Measurements from ENCODE around the gene PIBF1. TPM values are rescaled to one million over a fixed set of nuclear protein-coding genes. Genes with fewer than 3 reads are reported as not detected.

Gene PIBF1
- total and polyA plus RNA-seq, 10 of the 15 experiments (the other 5 are each of a cell fraction or from before 2014, with no cell fraction given) = 6.4 to 24.5 (median 11.1) TPM

DNA sequence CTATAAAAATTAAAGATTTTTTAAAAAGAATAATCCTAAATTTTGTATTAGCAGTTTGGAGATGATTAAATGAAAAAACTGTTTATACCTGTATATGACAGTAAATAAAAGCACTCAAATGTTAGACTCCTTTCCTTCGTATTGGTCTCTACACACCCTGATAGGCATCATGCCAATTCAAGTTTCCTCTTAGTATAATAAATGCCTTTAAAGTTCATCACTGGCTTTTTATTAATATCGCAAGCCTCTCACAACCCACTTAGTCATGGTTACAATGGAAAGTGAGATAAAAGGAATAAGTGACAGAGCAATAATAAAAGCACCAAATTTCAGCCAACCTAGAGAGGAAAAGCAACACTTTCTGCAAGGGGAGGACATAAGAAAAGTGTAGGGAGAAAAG, 102.2 kb downstream of the PIBF1 start:
- SMC1A ChIA-PET (ENCODE audit: uncharacterized antibody, unreplicated experiment) = no interaction called here

More for the DNA sequence above, 102.2 kb downstream of the PIBF1 start:
- ChIA-PET RAD21 (ENCODE audit: unreplicated experiment) (no interaction called here), CTCF (no interaction called here), POLR2A (no interaction called here)
- H3K27ac ChIP-seq (ENCODE audit: control insufficient read depth, insufficient read depth) = no peak overlapping the region
- no peaks in the 10 kb centered on the region for H3K36me3 ChIP-seq (ENCODE audit: control insufficient read depth in 2 of 2, insufficient read depth in 2 of 2, low read length in 1 of 2)
- H3K4me3 ChIP-seq = no peak overlapping the region
- no peak overlapping the region for H3K4me2 ChIP-seq (ENCODE audit: control insufficient read depth, insufficient read depth)
- H3K79me2 ChIP-seq (ENCODE audit: control insufficient read depth, insufficient read depth, low read length) = no peaks in the 10 kb centered on the region
- ATAC-seq (no peak), FAIRE-seq (no peak), DNase-seq (ENCODE audit: low read depth, low spot score) (no peak)
- no peaks in the 10 kb centered on the region for H3K4me1 ChIP-seq (ENCODE audit: control insufficient read depth, insufficient read depth, low read length)
- WGBS (ENCODE audit: insufficient coverage, insufficient replicate concordance, low lambda C conversion rate, missing lambda C conversion rate) = 100% methylated on average over 2 of the region's 2 CpGs
- in situ Hi-C loops (cut with MboI) = no loop called here
- intact Hi-C loops (cut with micrococcal nuclease; ENCODE audit: unreplicated experiment) = no loop called here
- no peaks in the 10 kb centered on the region for H3K27me3 ChIP-seq (replicated peaks in 1 of 2; ENCODE audit: control insufficient read depth in 2 of 2, insufficient read depth in 2 of 2, low read length in 1 of 2)
- H4K20me1 ChIP-seq (ENCODE audit: control insufficient read depth, insufficient read depth) = no peaks in the 10 kb centered on the region
- H3K9ac ChIP-seq (ENCODE audit: control insufficient read depth, insufficient read depth, low read length) = no peak overlapping the region
- no peak overlapping the region for H2AFZ ChIP-seq (ENCODE audit: control insufficient read depth, low read depth, low read length)
- TF ChIP-seq, protein P1, sequence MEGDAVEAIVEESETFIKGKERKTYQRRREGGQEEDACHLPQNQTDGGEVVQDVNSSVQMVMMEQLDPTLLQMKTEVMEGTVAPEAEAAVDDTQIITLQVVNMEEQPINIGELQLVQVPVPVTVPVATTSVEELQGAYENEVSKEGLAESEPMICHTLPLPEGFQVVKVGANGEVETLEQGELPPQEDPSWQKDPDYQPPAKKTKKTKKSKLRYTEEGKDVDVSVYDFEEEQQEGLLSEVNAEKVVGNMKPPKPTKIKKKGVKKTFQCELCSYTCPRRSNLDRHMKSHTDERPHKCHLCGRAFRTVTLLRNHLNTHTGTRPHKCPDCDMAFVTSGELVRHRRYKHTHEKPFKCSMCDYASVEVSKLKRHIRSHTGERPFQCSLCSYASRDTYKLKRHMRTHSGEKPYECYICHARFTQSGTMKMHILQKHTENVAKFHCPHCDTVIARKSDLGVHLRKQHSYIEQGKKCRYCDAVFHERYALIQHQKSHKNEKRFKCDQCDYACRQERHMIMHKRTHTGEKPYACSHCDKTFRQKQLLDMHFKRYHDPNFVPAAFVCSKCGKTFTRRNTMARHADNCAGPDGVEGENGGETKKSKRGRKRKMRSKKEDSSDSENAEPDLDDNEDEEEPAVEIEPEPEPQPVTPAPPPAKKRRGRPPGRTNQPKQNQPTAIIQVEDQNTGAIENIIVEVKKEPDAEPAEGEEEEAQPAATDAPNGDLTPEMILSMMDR (IDR thresholded peaks at IDR 0.05 in 2 of 3, conservative IDR thresholded peaks at IDR 0.05 in 1 of 3; ENCODE audit: control insufficient read depth in 2 of 3, extremely low read depth in 1 of 3, insufficient read depth in 1 of 3, low read depth in 3 of 3, low read length in 3 of 3) = no peak
- TF ChIP-seq TARDBP (IDR thresholded peaks at IDR 0.05; ENCODE audit: borderline replicate concordance) = no peak
- no peak for TF ChIP-seq NFXL1 (IDR thresholded peaks at IDR 0.05; ENCODE audit: borderline replicate concordance)
- TF ChIP-seq, protein P2, sequence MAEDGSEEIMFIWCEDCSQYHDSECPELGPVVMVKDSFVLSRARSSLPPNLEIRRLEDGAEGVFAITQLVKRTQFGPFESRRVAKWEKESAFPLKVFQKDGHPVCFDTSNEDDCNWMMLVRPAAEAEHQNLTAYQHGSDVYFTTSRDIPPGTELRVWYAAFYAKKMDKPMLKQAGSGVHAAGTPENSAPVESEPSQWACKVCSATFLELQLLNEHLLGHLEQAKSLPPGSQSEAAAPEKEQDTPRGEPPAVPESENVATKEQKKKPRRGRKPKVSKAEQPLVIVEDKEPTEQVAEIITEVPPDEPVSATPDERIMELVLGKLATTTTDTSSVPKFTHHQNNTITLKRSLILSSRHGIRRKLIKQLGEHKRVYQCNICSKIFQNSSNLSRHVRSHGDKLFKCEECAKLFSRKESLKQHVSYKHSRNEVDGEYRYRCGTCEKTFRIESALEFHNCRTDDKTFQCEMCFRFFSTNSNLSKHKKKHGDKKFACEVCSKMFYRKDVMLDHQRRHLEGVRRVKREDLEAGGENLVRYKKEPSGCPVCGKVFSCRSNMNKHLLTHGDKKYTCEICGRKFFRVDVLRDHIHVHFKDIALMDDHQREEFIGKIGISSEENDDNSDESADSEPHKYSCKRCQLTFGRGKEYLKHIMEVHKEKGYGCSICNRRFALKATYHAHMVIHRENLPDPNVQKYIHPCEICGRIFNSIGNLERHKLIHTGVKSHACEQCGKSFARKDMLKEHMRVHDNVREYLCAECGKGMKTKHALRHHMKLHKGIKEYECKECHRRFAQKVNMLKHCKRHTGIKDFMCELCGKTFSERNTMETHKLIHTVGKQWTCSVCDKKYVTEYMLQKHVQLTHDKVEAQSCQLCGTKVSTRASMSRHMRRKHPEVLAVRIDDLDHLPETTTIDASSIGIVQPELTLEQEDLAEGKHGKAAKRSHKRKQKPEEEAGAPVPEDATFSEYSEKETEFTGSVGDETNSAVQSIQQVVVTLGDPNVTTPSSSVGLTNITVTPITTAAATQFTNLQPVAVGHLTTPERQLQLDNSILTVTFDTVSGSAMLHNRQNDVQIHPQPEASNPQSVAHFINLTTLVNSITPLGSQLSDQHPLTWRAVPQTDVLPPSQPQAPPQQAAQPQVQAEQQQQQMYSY (CRISPR knock-in tag; IDR thresholded peaks at IDR 0.05) = no peak
- TF ChIP-seq SMAD1 (IDR thresholded peaks at IDR 0.05; ENCODE audit: low read depth, partially characterized antibody) = no peak
- no peak for TF ChIP-seq IKZF2 (IDR thresholded peaks at IDR 0.05)
- TF ChIP-seq SPI1 (IDR thresholded peaks at IDR 0.05; ENCODE audit: borderline replicate concordance, insufficient read depth, low read depth, low read length) = no peak
- TF ChIP-seq BACH1 (IDR thresholded peaks at IDR 0.05; ENCODE audit: borderline replicate concordance) = no peak
- no peak for TF ChIP-seq RAD21 (IDR thresholded peaks at IDR 0.05; ENCODE audit: insufficient read depth, low read depth, low read length)
- TF ChIP-seq, protein P3, sequence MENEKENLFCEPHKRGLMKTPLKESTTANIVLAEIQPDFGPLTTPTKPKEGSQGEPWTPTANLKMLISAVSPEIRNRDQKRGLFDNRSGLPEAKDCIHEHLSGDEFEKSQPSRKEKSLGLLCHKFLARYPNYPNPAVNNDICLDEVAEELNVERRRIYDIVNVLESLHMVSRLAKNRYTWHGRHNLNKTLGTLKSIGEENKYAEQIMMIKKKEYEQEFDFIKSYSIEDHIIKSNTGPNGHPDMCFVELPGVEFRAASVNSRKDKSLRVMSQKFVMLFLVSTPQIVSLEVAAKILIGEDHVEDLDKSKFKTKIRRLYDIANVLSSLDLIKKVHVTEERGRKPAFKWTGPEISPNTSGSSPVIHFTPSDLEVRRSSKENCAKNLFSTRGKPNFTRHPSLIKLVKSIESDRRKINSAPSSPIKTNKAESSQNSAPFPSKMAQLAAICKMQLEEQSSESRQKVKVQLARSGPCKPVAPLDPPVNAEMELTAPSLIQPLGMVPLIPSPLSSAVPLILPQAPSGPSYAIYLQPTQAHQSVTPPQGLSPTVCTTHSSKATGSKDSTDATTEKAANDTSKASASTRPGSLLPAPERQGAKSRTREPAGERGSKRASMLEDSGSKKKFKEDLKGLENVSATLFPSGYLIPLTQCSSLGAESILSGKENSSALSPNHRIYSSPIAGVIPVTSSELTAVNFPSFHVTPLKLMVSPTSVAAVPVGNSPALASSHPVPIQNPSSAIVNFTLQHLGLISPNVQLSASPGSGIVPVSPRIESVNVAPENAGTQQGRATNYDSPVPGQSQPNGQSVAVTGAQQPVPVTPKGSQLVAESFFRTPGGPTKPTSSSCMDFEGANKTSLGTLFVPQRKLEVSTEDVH (IDR thresholded peaks at IDR 0.05; ENCODE audit: low read depth, partially characterized antibody) = no peak
- no peak for TF ChIP-seq JUND (IDR thresholded peaks at IDR 0.05; ENCODE audit: low read depth, low read length)
- TF ChIP-seq MYB (IDR thresholded peaks at IDR 0.05; ENCODE audit: borderline replicate concordance, low read depth, low read length) = no peak
- BruUV-seq (replicated peaks) = no TSS peak
- no peaks in the 10 kb centered on the region; the same call in 2 of the 3 replicates for H3K9me3 ChIP-seq (replicated peaks; ENCODE audit: control insufficient read depth, insufficient read depth, low read length)

All from GM12878 (cell line).